ENCODE results near the gene F8. TPM values are rescaled to one million over a fixed set of nuclear protein-coding genes. Genes with fewer than 3 reads are reported as not detected.

The F8 gene
- total and polyA plus RNA-seq, 9 of the 15 experiments (the other 6 are each of a cell fraction or from before 2014, with no cell fraction given), result 0.41 to 3.8 (median 0.91) TPM

DNA sequence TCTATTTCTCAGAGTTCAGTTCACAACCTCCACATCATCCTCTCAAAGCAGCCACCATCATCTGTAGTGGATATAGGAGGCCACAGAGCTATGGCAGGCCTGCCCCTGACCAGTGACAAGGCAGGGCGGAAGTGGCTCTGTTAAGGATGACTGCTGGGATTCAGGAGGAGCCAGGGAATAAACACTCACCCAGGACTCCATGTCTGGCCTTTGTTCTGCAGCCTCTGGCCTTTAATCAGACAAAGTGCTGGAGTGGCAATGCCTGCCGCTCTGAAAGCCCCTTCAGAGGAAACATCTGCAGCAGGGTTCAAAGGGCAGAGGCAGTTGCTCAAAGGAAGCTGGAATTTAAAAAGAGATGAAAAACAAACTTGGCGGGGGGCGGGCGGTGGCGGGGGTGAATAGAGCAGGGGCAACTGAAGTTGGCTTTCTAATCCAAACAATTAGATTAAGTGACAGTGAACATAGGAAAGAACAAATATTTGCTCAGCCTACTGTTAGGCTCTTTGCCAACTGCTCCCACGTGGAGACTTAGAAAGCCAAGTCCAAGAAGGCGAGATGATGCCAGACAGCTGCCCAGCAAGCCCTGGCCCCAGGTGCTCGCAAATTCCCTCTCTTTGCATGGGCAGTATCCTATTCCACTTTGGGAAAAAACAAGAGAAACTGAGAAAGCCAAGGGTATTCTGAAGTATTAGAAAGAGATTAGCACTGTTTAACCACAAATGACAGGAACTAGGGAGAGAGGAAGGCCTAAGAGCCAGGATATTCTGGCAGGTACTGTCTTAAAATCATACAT is 222.8 kb downstream of the F8 start (continued):
- peak; percentile 66; the same call in 1 of the 2 replicates for TF ChIP-seq ZNF589 (CRISPR knock-in tag; IDR thresholded peaks at IDR 0.05; ENCODE audit: low read depth)
- TF ChIP-seq NR4A1 (CRISPR knock-in tag; IDR thresholded peaks at IDR 0.05), result no peak
- no peak for TF ChIP-seq NR4A1 (tag; IDR thresholded peaks at IDR 0.05)
- no peak for TF ChIP-seq ATF1 (CRISPR knock-in tag; IDR thresholded peaks at IDR 0.05)
- TF ChIP-seq ATF1 (tag; IDR thresholded peaks at IDR 0.05), result peak; percentile 52; the same call in 1 of the 2 replicates
- TF ChIP-seq ELF1 (tag; IDR thresholded peaks at IDR 0.05), result 0 out of 2 replicates have a peak, but pooled peaks have one; percentile 43
- TF ChIP-seq, protein P1, sequence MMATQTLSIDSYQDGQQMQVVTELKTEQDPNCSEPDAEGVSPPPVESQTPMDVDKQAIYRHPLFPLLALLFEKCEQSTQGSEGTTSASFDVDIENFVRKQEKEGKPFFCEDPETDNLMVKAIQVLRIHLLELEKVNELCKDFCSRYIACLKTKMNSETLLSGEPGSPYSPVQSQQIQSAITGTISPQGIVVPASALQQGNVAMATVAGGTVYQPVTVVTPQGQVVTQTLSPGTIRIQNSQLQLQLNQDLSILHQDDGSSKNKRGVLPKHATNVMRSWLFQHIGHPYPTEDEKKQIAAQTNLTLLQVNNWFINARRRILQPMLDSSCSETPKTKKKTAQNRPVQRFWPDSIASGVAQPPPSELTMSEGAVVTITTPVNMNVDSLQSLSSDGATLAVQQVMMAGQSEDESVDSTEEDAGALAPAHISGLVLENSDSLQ (IDR thresholded peaks at IDR 0.05), result no peak

DNA sequence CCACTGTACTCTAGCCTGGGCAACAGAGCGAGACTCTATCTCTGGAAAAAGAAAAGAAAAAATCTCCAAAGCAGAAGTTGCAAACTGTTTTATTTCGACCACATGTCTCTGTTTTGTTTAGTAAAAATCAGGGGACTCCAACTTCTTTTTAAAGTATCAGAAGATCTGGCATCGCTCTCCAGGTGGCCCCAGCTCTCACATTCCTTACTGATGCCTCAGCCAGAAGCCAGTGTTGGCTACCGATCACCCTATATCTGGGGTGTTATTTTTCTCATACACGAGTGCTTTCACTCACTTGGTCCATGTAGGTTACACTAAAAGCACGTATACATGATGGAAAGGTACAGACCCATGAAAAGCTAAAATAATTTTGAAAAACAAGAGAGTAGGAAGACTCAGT is 225.5 kb downstream of the F8 start:
- H3K9me3 ChIP-seq (replicated peaks; ENCODE audit: control insufficient read depth, insufficient read depth, low read depth, low read length), result no peaks in the 10 kb centered on the region
- H3K4me3 ChIP-seq, result peak overlapping the region; percentile 8; the same call in 1 of the 2 replicates
- WGBS (ENCODE audit: insufficient coverage, low coverage, missing lambda C conversion rate), result 20% methylated on average over 6 of the region's 6 CpGs
- peaks cover 27 to 58% of the 10 kb centered on the region in 2 experiments for H3K4me1 ChIP-seq (replicated peaks in 1 of 2; ENCODE audit: control insufficient read depth in 2 of 2, insufficient read depth in 2 of 2, low read length in 2 of 2)
- no peak overlapping the region for H2AFZ ChIP-seq (ENCODE audit: low read depth, low read length)
- no peak for ATAC-seq
- no peaks in the 10 kb centered on the region for H3K9me1 ChIP-seq (ENCODE audit: control insufficient read depth, insufficient read depth, low read length)
- ChIA-PET CTCF (ENCODE audit: low intra/inter-chr PET ratio) (interaction anchor here (0.6 kb wide), 1 partner anchor 1839 kb away, joined by 3 read pairs; no protein-coding TSS in a partner anchor), POLR2A (interaction anchor here (1.2 to 4.0 kb wide), 4 partner anchors 12 to 22 kb away, joined by 4 to 24 read pairs (median 8); no protein-coding TSS in a partner anchor)
- peak overlapping the region; percentile 46 to 91; a peak in 3 of 4 replicates for H3K9ac ChIP-seq (ENCODE audit: insufficient read depth in 1 of 2, low read depth in 2 of 2, low read length in 2 of 2)
- no peak for DNase-seq (ENCODE audit: extremely low read depth in 1 of 4, low spot score in 3 of 4)
- intact Hi-C loops (cut with micrococcal nuclease), result loop anchor here (5.0 kb wide), 1 partner anchor 40 kb away; no protein-coding TSS in a partner anchor
- peak overlapping the region; percentile 83 for H3K4me2 ChIP-seq (ENCODE audit: insufficient read depth, low read length)
- BruUV-seq (replicated peaks), result no TSS peak
- H3K79me2 ChIP-seq (ENCODE audit: control insufficient read depth, insufficient read depth, low read length), result peaks cover 98% of the 10 kb centered on the region
- no peaks in the 10 kb centered on the region for H3K27me3 ChIP-seq (ENCODE audit: control insufficient read depth in 2 of 2, insufficient read depth in 2 of 2, low read length in 2 of 2)
- H3K36me3 ChIP-seq (ENCODE audit: control insufficient read depth, insufficient read depth, low read length), result peaks cover 78% of the 10 kb centered on the region
- H3K27ac ChIP-seq (ENCODE audit: extremely low read depth, low read depth, low read length), result peak overlapping the region; percentile 100
- in situ Hi-C loops (cut with MboI), result no loop called here
- H4K20me1 ChIP-seq (replicated peaks; ENCODE audit: control insufficient read depth, insufficient read depth, low read length), result no peaks in the 10 kb centered on the region; the same call in 1 of the 2 replicates
- FAIRE-seq, result no peak
- TF ChIP-seq TCF7L2 (IDR thresholded peaks at IDR 0.05; ENCODE audit: low read depth, low read length) (no peak), ZNF217 (CRISPR knock-in tag; IDR thresholded peaks at IDR 0.05) (no peak), MXI1 (IDR thresholded peaks at IDR 0.05; ENCODE audit: low read depth, low read length) (no peak), ZNF780A (CRISPR knock-in tag; IDR thresholded peaks at IDR 0.05) (no peak), BCL6 (CRISPR knock-in tag; IDR thresholded peaks at IDR 0.05) (no peak), TEAD4 (IDR thresholded peaks at IDR 0.05; ENCODE audit: low read length) (peak; percentile 43), TEAD4 (CRISPR knock-in tag; IDR thresholded peaks at IDR 0.05; ENCODE audit: borderline replicate concordance) (no peak), SNIP1 (IDR thresholded peaks at IDR 0.05; ENCODE audit: low read depth) (no peak)
- TF ChIP-seq, protein P2, sequence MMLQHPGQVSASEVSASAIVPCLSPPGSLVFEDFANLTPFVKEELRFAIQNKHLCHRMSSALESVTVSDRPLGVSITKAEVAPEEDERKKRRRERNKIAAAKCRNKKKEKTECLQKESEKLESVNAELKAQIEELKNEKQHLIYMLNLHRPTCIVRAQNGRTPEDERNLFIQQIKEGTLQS (IDR thresholded peaks at IDR 0.05), result peak; percentile 17; the same call in 1 of the 2 replicates
- TF ChIP-seq, protein P2 (CRISPR knock-in tag; conservative IDR thresholded peaks at IDR 0.05), result no peak
- TF ChIP-seq, protein P3, sequence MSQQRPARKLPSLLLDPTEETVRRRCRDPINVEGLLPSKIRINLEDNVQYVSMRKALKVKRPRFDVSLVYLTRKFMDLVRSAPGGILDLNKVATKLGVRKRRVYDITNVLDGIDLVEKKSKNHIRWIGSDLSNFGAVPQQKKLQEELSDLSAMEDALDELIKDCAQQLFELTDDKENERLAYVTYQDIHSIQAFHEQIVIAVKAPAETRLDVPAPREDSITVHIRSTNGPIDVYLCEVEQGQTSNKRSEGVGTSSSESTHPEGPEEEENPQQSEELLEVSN (IDR thresholded peaks at IDR 0.05; ENCODE audit: borderline replicate concordance in 1 of 2, extremely low read depth in 1 of 2, insufficient read depth in 1 of 2, insufficient read length in 1 of 2, low read depth in 1 of 2, low read length in 1 of 2, poor library complexity in 1 of 2, severe bottlenecking in 1 of 2), result no peak

Measured in K562 (cell line).